Measurements from ENCODE around the gene VAV2.

VAV2 gene

GRCh38 chr9:133773889-133774655, 218.1 kb downstream of the VAV2 start:
- Histone ChIP-seq H3K27me3 (ENCODE audit: control insufficient read depth, insufficient read depth, low read length) (no peaks in the 10 kb centered on the region), H3K36me3 (ENCODE audit: control insufficient read depth, insufficient read depth, low read length) (no peaks in the 10 kb centered on the region), H3K79me2 (no peaks in the 10 kb centered on the region), H2AFZ (no peak overlapping the region), H3K4me1 (no peaks in the 10 kb centered on the region), H3K4me3 (ENCODE audit: low read depth, low read length) (no peak overlapping the region), H3K27ac (no peak overlapping the region), H3K9ac (no peak overlapping the region), H3K4me2 (ENCODE audit: low read length) (no peak overlapping the region), H3K9me3 (ENCODE audit: control insufficient read depth, low read length) (no peaks in the 10 kb centered on the region)
- TF ChIP-seq CTCF (IDR thresholded peaks at IDR 0.05) = no peak

GRCh38 chr9:133772581-133772980, 219.5 kb downstream of the VAV2 start:
- Histone ChIP-seq H3K9me3 (ENCODE audit: control insufficient read depth, low read length) (no peaks in the 10 kb centered on the region), H3K4me3 (ENCODE audit: low read depth, low read length) (no peak overlapping the region), H3K27me3 (ENCODE audit: control insufficient read depth, insufficient read depth, low read length) (no peaks in the 10 kb centered on the region), H3K79me2 (no peaks in the 10 kb centered on the region), H2AFZ (no peak overlapping the region), H3K4me2 (ENCODE audit: low read length) (no peak overlapping the region), H3K4me1 (no peaks in the 10 kb centered on the region), H3K36me3 (ENCODE audit: control insufficient read depth, insufficient read depth, low read length) (no peaks in the 10 kb centered on the region), H3K27ac (no peak overlapping the region), H3K9ac (no peak overlapping the region)
- no peak for TF ChIP-seq CTCF (IDR thresholded peaks at IDR 0.05)

- no peaks in the 10 kb centered on the region for H3K4me1 ChIP-seq
- no peaks in the 10 kb centered on the region for H3K9me3 ChIP-seq (ENCODE audit: control insufficient read depth, low read length)
- no peak overlapping the region for H3K27ac ChIP-seq
- H3K79me2 ChIP-seq = no peaks in the 10 kb centered on the region
- no peaks in the 10 kb centered on the region for H3K36me3 ChIP-seq (ENCODE audit: control insufficient read depth, insufficient read depth, low read length)
- no peak overlapping the region for H3K4me3 ChIP-seq (ENCODE audit: low read depth, low read length)
- H2AFZ ChIP-seq = no peak overlapping the region
- H3K27me3 ChIP-seq (ENCODE audit: control insufficient read depth, insufficient read depth, low read length) = no peaks in the 10 kb centered on the region
- no peak for TF ChIP-seq CTCF (IDR thresholded peaks at IDR 0.05)
- no peak overlapping the region for H3K9ac ChIP-seq
- no peak overlapping the region for H3K4me2 ChIP-seq (ENCODE audit: low read length)
These were observed 220.3 kb downstream of the VAV2 start for GRCh38 chr9:133771486-133772482.

- Histone ChIP-seq H3K4me2 (ENCODE audit: low read length) (no peak overlapping the region), H3K9me3 (ENCODE audit: control insufficient read depth, low read length) (no peaks in the 10 kb centered on the region), H3K27ac (no peak overlapping the region), H3K4me1 (no peaks in the 10 kb centered on the region), H3K27me3 (ENCODE audit: control insufficient read depth, insufficient read depth, low read length) (no peaks in the 10 kb centered on the region), H3K79me2 (no peaks in the 10 kb centered on the region), H2AFZ (no peak overlapping the region), H3K9ac (no peak overlapping the region), H3K36me3 (ENCODE audit: control insufficient read depth, insufficient read depth, low read length) (no peaks in the 10 kb centered on the region), H3K4me3 (ENCODE audit: low read depth, low read length) (no peak overlapping the region)
- TF ChIP-seq CTCF (IDR thresholded peaks at IDR 0.05) = no peak
These were observed 221.9 kb downstream of the VAV2 start for GRCh38 chr9:133770076-133770777.
